Subcutaneous adipose tissue (tissue), 4 donors: ENCODE measurements around the gene STX7. TPM values are rescaled to one million over a fixed set of nuclear protein-coding genes. Genes with fewer than 3 reads are reported as not detected.

Source experiments
- CTCF ChIP-seq: fragments of 450-650 bp; IDR thresholded peaks from one replicate; pipeline ENCODE4 v1.5.1; 2016; ENCODE audit warnings: low read depth, mild to moderate bottlenecking, control low read depth, antibody characterized with exemption, moderate library complexity
- total RNA-seq, 4 donors: library from RNA; depleted of rRNA; stranded (reverse); fragments of >200 nt; gene quantifications; one replicate each; pipeline ENCODE4 v1.1.0, GENCODE V29; 2016

STX7 gene
- total RNA-seq = 10 to 100 TPM; 38.4 to 94.7 (median 57.1) TPM

- no peak for TF ChIP-seq CTCF
Observed at GRCh38 chr6:132512638-132513632, at the start of gene STX7. Gene STX7 (minus strand): TSS chr6:132513116. CDS start chr6:132503530, 9,586 bp downstream.

GRCh38 chr6:132552372-132552771 lies 39.5 kb upstream of the STX7 start, which contains the start of gene TAAR8:
Gene TAAR8 (plus strand): TSS chr6:132552672. CDS start chr6:132552693, 21 bp downstream.
- no peak for TF ChIP-seq CTCF

GRCh38 chr6:132551214-132551613 lies 38.3 kb upstream of the STX7 start:
- TF ChIP-seq CTCF = no peak

- TF ChIP-seq CTCF = no peak
Observed at GRCh38 chr6:132548746-132549463, 36.0 kb upstream of the STX7 start.

GRCh38 chr6:132544826-132545225 lies 31.9 kb upstream of the STX7 start:
- TF ChIP-seq CTCF = no peak

- TF ChIP-seq CTCF = no peak
Observed at GRCh38 chr6:132537977-132538376, 25.1 kb upstream of the STX7 start, which contains the start of gene TAAR9. Gene TAAR9 (plus strand): TSS chr6:132538277. CDS start chr6:132538290, 13 bp downstream.

- no peak for TF ChIP-seq CTCF
Observed at GRCh38 chr6:132537145-132537544, 24.2 kb upstream of the STX7 start.
